PC-9 (cell line): ENCODE data around the gene EIF1AY. TPM values are rescaled to one million over a fixed set of nuclear protein-coding genes. Genes with fewer than 3 reads are reported as not detected.

Experiments used
- BruUV-seq: library from RNA; stranded (reverse); fragments of 400-500 nt; replicated peaks from 2 replicates; lab custom pipeline; 2021; lab: Mats Ljungman, UMichigan
- CTCF ChIA-PET: fragments of 300-600 bp; sonication (Branson Sonifier 250); formaldehyde crosslinking; loops from one replicate; lab custom pipeline; 2022; ENCODE audit warnings: antibody characterized with exemption; lab: Charles Lee
- POLR2A ChIA-PET: fragments of 300-600 bp; sonication (Branson Sonifier 250); formaldehyde crosslinking; loops from one replicate; lab custom pipeline; 2022; ENCODE audit warnings: antibody characterized with exemption; ENCODE audit not compliant: unreplicated experiment; lab: Charles Lee
- DNase-seq, 2 experiments: peaks; one replicate each; pipeline versions ENCODE4 v3.0.0 to v3.0.0-alpha.2; 2015 to 2022; ENCODE audit warnings: mixed read lengths in 1 of 2
- H2AFZ ChIP-seq: fragments of 200-600 bp; sonication (generic); 2 replicates; pipeline ENCODE4 v1.8.1; 2017; ENCODE audit warnings: antibody characterized with exemption
- H3F3A ChIP-seq: fragments of 200-600 bp; sonication (generic); 2 replicates; pipeline ENCODE4 v1.8.1; 2017; ENCODE audit warnings: antibody characterized with exemption, mild to moderate bottlenecking, low read depth; ENCODE audit not compliant: insufficient read depth
- H3K27ac ChIP-seq: fragments of 200-600 bp; sonication (generic); 2 replicates; pipeline ENCODE4 v1.6.1; 2016; ENCODE audit warnings: mixed run types
- H3K27me3 ChIP-seq: fragments of 200-600 bp; sonication (generic); 2 replicates; pipeline ENCODE4 v1.6.1; 2016; ENCODE audit warnings: low read depth, mixed run types; ENCODE audit not compliant: insufficient read depth
- H3K36me3 ChIP-seq: fragments of 200-600 bp; sonication (generic); 2 replicates; pipeline ENCODE4 v1.6.1; 2016; ENCODE audit warnings: low read depth, mixed run types
- H3K4me1 ChIP-seq: fragments of 200-600 bp; sonication (generic); replicated peaks from 2 replicates; pipeline ENCODE4 v1.6.1; 2016; ENCODE audit warnings: mixed run types; ENCODE audit not compliant: insufficient read depth
- H3K4me2 ChIP-seq: fragments of 200-600 bp; sonication (generic); 2 replicates; pipeline ENCODE4 v1.6.1; 2017; ENCODE audit warnings: mixed run types
- H3K4me3 ChIP-seq: fragments of 200-600 bp; sonication (generic); 2 replicates; pipeline ENCODE4 v1.6.1; 2016; ENCODE audit warnings: mixed run types
- H3K79me2 ChIP-seq: fragments of 200-600 bp; sonication (generic); 2 replicates; pipeline ENCODE4 v1.6.1; 2017; ENCODE audit warnings: low read depth, mixed run types
- H3K9me2 ChIP-seq: fragments of 200-600 bp; sonication (generic); 2 replicates; pipeline ENCODE4 v1.8.1; 2017; ENCODE audit warnings: mild to moderate bottlenecking; ENCODE audit not compliant: insufficient read depth
- H3K9me3 ChIP-seq: fragments of 200-600 bp; sonication (generic); 2 replicates; pipeline ENCODE4 v1.8.1; 2016; ENCODE audit warnings: low read depth; ENCODE audit not compliant: insufficient read depth
- H4K20me1 ChIP-seq: fragments of 200-600 bp; sonication (generic); 2 replicates; pipeline ENCODE4 v1.8.1; 2017; ENCODE audit not compliant: insufficient read depth
- CTCF ChIP-seq: fragments of 200-600 bp; sonication (generic); conservative IDR thresholded peaks from 2 replicates; pipeline ENCODE4 v1.6.1; 2017; ENCODE audit warnings: mixed run types, antibody characterized with exemption, mild to moderate bottlenecking, moderate library complexity
- EZH2 ChIP-seq: fragments of 200-600 bp; sonication (generic); IDR thresholded peaks from 2 replicates; pipeline ENCODE4 v1.8.0; 2017; ENCODE audit warnings: antibody characterized with exemption, low read depth
- intact Hi-C: fragments of 100-400 bp; cut with micrococcal nuclease; formaldehyde crosslinking; loops from one replicate; pipeline ENCODE4 v1.10.0; 2022; ENCODE audit not compliant: unreplicated experiment
- total RNA-seq: library from RNA; stranded (reverse); gene quantifications from 2 replicates; pipeline ENCODE4 v1.2.3, GENCODE V29; 2021

The EIF1AY gene
- total RNA-seq, 1 experiment from 2014 or later: not detected

GRCh38 chrY:20558677-20559076, 16.9 kb upstream of the EIF1AY start:
- no peaks in the 10 kb centered on the region for H3K9me2 ChIP-seq
- ChIA-PET CTCF (no interaction called here), POLR2A (no interaction called here)
- intact Hi-C loops: no loop called here
- no peaks in the 10 kb centered on the region for H3K27me3 ChIP-seq
- no peaks in the 10 kb centered on the region for H3F3A ChIP-seq
- H3K4me3 ChIP-seq: no peak overlapping the region
- no peaks in the 10 kb centered on the region for H3K9me3 ChIP-seq
- BruUV-seq: no TSS peak
- no peak for DNase-seq
- H3K4me1 ChIP-seq: no peaks in the 10 kb centered on the region
- no peaks in the 10 kb centered on the region for H4K20me1 ChIP-seq
- H3K4me2 ChIP-seq: no peak overlapping the region
- TF ChIP-seq CTCF: no peak
- TF ChIP-seq EZH2: no peak
- H3K27ac ChIP-seq: no peak overlapping the region
- no peaks in the 10 kb centered on the region for H3K79me2 ChIP-seq
- H3K36me3 ChIP-seq: no peaks in the 10 kb centered on the region
- no peak overlapping the region for H2AFZ ChIP-seq

- no peak overlapping the region for H2AFZ ChIP-seq
- no peaks in the 10 kb centered on the region for H3K36me3 ChIP-seq
- no TSS peak for BruUV-seq
- H3F3A ChIP-seq: no peaks in the 10 kb centered on the region
- CTCF ChIA-PET: no interaction called here
- intact Hi-C loops: no loop called here
- no peaks in the 10 kb centered on the region for H3K9me3 ChIP-seq
- no peak for DNase-seq
- no peaks in the 10 kb centered on the region for H3K9me2 ChIP-seq
- H4K20me1 ChIP-seq: no peaks in the 10 kb centered on the region
- H3K27me3 ChIP-seq: no peaks in the 10 kb centered on the region
- POLR2A ChIA-PET: no interaction called here
- H3K4me2 ChIP-seq: no peak overlapping the region
- H3K4me3 ChIP-seq: no peak overlapping the region
- no peak overlapping the region for H3K27ac ChIP-seq
- H3K4me1 ChIP-seq: no peaks in the 10 kb centered on the region
- no peak for TF ChIP-seq CTCF
- TF ChIP-seq EZH2: no peak
- no peaks in the 10 kb centered on the region for H3K79me2 ChIP-seq
These were observed 15.6 kb upstream of the EIF1AY start for GRCh38 chrY:20559873-20560512.

GRCh38 chrY:20571306-20571705, 4.3 kb upstream of the EIF1AY start:
- Histone ChIP-seq H3K4me3 (no peak overlapping the region), H3K79me2 (no peaks in the 10 kb centered on the region), H3K36me3 (no peaks in the 10 kb centered on the region), H2AFZ (no peak overlapping the region), H3K9me3 (no peaks in the 10 kb centered on the region), H3K4me1 (no peaks in the 10 kb centered on the region), H3K27me3 (no peaks in the 10 kb centered on the region), H3K9me2 (no peaks in the 10 kb centered on the region), H3K4me2 (no peak overlapping the region), H3K27ac (no peak overlapping the region), H4K20me1 (no peaks in the 10 kb centered on the region), H3F3A (no peaks in the 10 kb centered on the region)
- TF ChIP-seq CTCF (no peak), EZH2 (no peak)
- POLR2A ChIA-PET: no interaction called here
- intact Hi-C loops: no loop called here
- CTCF ChIA-PET: no interaction called here
- DNase-seq: no peak
- no TSS peak for BruUV-seq
